Epithelial cell of proximal tubule (primary cell): ENCODE measurements around the gene LMF2. TPM values are rescaled to one million over a fixed set of nuclear protein-coding genes. Genes with fewer than 3 reads are reported as not detected.

Experiments
- DNase-seq: peaks from one replicate; pipeline ENCODE4 v3.0.0-alpha.2; 2011; ENCODE audit warnings: low read depth
- H3K4me3 ChIP-seq: 2 replicates; pipeline ENCODE4 v1.5.1; 2011; ENCODE audit warnings: low read depth, mild to moderate bottlenecking, low read length
- total RNA-seq: library from RNA; depleted of rRNA; stranded (reverse); fragments of >200 nt; gene quantifications from 2 replicates; pipeline ENCODE4 v1.2.3, GENCODE V29; 2015
- TF ChIP-seq, protein P1 (sequence below): conservative IDR thresholded peaks from 2 replicates; pipeline ENCODE4 v1.5.1; 2012; ENCODE audit warnings: low read depth, mild to moderate bottlenecking, low read length

Gene LMF2
- total RNA-seq, 1 donor from 2014 or later, result 69.2 TPM

DNA sequence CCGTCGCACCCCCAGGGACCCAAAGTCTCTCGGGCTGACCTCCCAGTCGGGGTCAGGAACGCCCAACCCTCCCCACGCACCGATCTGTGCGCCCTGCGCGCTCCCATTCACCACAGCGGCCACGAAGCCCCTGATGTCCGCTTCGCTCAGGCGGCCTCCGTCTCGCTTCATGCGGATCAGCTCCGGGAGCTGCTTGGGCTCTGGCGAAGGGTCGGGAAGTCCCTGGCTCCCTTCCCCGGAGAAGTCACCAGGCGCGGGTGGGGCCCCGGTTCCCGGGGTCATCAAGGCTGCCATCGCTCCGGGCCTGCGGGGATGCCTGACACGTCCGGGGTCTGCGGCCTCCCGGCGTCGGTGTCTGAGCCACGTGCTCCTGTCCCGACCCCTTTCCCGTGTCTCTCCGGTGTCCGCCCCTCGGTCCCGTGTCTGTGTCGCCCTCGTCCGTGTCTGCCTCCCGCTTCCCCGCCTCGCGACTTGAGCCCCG, 22.0 kb upstream of the LMF2 start:
- TF ChIP-seq, protein P1, sequence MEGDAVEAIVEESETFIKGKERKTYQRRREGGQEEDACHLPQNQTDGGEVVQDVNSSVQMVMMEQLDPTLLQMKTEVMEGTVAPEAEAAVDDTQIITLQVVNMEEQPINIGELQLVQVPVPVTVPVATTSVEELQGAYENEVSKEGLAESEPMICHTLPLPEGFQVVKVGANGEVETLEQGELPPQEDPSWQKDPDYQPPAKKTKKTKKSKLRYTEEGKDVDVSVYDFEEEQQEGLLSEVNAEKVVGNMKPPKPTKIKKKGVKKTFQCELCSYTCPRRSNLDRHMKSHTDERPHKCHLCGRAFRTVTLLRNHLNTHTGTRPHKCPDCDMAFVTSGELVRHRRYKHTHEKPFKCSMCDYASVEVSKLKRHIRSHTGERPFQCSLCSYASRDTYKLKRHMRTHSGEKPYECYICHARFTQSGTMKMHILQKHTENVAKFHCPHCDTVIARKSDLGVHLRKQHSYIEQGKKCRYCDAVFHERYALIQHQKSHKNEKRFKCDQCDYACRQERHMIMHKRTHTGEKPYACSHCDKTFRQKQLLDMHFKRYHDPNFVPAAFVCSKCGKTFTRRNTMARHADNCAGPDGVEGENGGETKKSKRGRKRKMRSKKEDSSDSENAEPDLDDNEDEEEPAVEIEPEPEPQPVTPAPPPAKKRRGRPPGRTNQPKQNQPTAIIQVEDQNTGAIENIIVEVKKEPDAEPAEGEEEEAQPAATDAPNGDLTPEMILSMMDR, result no peak
- H3K4me3 ChIP-seq, result peak overlapping the region; percentile 82
- no peak for DNase-seq

DNA sequence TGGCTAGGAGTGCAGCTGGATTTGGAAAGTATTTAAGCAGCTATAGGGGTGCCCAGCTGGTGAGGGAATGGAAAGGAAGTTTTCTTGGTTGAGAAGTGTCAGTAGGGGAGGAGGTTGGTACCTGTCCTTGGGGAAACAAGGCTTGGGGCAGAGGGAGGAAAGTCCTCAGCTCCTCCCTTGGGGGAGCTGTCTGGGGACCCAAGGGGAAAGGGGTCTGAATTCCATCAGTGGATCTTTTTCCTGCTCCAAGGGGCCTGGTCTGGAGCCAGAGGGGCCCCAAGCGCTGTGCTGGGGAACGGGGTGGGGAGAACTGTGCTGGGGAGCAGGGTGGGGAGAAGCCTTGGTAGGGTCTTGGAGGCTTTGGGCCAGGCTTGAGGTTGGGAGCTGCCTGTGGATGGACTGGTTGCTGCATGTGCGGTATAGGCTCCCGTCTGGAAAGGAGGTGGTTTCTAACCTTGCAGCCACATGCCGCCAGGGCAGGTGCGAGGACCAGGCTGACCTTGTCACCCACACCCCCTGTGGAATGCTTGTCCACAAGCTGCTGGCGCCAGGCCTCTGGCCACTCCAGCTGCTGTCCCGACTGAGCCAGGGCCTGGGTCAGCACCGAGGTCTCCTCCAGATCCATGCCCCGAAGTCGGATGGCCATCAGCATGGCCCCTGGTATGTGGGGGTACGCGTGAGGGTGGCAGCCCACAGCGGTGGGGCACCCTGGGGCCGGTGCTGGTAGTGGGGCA, 21.3 kb upstream of the LMF2 start:
- no peak for DNase-seq
- TF ChIP-seq, protein P1, result no peak
- H3K4me3 ChIP-seq, result peak overlapping the region; percentile 82

GRCh38 chr22:50527921-50528681, 20.6 kb upstream of the LMF2 start:
- TF ChIP-seq, protein P1, result no peak
- DNase-seq, result no peak
- peak overlapping the region; percentile 82 for H3K4me3 ChIP-seq

DNA sequence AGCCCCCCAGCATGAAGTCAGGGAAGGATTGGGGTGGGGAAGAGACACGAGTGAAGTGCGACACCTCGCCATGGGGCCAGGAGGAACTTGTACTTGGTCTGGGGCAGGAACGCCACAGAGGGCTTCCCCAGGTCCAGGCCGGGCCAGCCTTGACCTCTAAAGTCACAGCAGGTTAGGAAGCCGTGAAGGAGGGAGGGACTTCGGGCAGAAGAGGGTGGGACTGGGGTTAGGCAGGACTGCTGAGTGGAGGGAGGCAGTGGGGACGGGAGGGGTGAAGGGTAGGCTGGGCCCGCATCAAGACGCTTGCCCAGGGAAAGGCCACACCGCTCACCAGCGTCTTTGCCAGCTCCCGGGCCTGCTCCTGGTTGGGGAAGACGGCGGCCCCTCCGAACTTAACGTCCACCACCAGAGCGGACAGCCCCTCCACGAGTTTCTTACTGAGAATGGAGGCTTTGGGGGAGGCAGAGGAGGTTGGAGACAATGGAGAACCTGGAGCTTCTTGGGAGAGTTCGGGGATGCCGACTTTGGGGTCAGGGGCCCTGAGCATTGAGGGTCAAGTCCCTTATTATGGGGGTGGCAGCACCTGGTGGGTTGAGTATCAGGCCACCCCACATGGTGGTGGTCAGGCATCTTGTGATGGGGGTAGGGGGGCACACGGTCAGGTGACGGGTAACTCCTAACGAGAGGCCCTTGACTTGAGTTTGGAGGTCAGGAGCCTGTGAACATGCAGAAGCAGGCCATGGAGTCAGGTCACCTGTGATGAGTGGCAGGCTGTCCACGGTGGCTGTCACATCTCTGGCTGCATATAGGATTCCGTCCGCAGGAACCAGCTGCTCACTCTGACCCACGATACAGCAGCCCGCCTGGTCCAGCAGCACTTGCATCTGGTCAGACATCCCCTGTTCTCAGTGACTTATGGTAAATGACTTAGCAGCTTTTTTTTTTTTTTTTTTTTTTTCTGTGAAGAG, 19.6 kb upstream of the LMF2 start:
- no peak for DNase-seq

DNA sequence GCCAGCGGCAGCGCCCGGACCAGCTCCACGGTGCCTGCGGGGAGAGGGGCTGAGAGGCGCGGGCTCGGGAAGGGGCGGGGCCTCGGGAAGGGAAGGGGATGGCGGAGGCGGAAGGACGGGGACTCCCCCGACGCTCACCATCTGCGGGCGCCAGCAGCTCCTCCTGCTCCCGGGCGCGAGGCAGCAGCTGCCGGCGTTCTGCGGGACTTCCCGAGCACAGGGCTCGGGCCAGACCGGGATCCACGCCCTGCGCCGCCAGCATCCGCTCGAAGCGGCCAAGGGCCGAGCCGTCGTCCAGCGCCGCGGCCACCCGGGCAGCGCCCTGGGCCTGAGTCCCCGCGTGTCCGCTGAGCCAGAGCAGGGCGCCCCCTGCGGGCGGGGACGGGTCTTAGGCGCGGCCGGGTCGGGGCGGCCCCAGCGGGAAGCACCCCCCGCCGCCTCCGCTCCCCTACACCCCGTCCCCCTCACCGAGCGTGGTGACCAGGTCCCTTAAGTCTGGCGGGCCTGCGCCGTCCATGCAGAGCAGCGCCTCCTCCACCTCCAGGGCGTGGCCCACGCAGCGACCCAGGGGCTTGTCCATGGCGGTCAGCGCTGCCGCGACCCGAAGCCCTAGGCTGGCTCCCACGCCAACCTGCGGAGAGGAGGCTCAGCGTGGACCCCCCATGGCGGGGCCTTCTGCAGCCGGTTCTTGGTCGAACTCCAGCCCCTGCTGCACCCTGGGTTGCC, 18.8 kb upstream of the LMF2 start:
- TF ChIP-seq, protein P1, result peak; percentile 48
- DNase-seq, result no peak
- H3K4me3 ChIP-seq, result peak overlapping the region; percentile 73

More for the DNA sequence above, 19.6 kb upstream of the LMF2 start:
- TF ChIP-seq, protein P1, result no peak
- peak overlapping the region; percentile 73 for H3K4me3 ChIP-seq

- H3K4me3 ChIP-seq, result peak overlapping the region; percentile 73
- TF ChIP-seq, protein P1, result no peak
- no peak for DNase-seq
Measured at GRCh38 chr22:50525858-50526107, 18.3 kb upstream of the LMF2 start.
